Activated naive CD4-positive, alpha-beta T cell treated with anti-CD3 and anti-CD28 coated beads for 36 hours (primary cell): ENCODE data around the gene TRMT1. TPM values are rescaled to one million over a fixed set of nuclear protein-coding genes. Genes with fewer than 3 reads are reported as not detected.

ENCODE experiments used
- CTCF ChIA-PET: fragments of 350-600 bp; sonication (Branson Sonifier 250); formaldehyde crosslinking; loops from one replicate; lab custom pipeline; 2021; ENCODE audit warnings: antibody characterized with exemption; lab: Charles Lee
- DNase-seq: peaks from one replicate; pipeline ENCODE4 v3.0.0-alpha.2; 2020
- H3K27ac Mint-ChIP-seq: one replicate; pipeline ENCODE4 v1.8.0; 2021; ENCODE audit warnings: mild to moderate bottlenecking, mixed read lengths
- H3K27me3 Mint-ChIP-seq: one replicate; pipeline ENCODE4 v1.8.0; 2021; ENCODE audit warnings: low read depth, mixed read lengths
- H3K36me3 Mint-ChIP-seq: one replicate; pipeline ENCODE4 v1.8.0; 2021; ENCODE audit warnings: low read depth, mixed read lengths
- H3K4me1 Mint-ChIP-seq: one replicate; pipeline ENCODE4 v1.8.0; 2021; ENCODE audit warnings: low read depth, mixed read lengths
- H3K4me3 Mint-ChIP-seq: one replicate; pipeline ENCODE4 v1.8.0; 2021; ENCODE audit warnings: mild to moderate bottlenecking, moderate library complexity, mixed read lengths
- H3K9me3 Mint-ChIP-seq: one replicate; pipeline ENCODE4 v1.8.0; 2021; ENCODE audit warnings: mixed read lengths
- intact Hi-C: fragments of 100-400 bp; cut with micrococcal nuclease; formaldehyde crosslinking; loops from one replicate; pipeline ENCODE4 v1.15.1; 2023
- total RNA-seq, 2 experiments: library from RNA; stranded (reverse); gene quantifications; one replicate each; pipeline ENCODE4 v1.2.3, GENCODE V29; 2021

TRMT1 gene
- total RNA-seq, 2 experiments from 2014 or later = 55.8 to 59.6 TPM

GRCh38 chr19:13154911-13155471, 38.5 kb upstream of the TRMT1 start:
- peaks cover 30% of the 10 kb centered on the region for H3K36me3 Mint-ChIP-seq
- intact Hi-C loops = loop anchor here (1.0 to 5.0 kb wide), 10 partner anchors 8 to 1227 kb away; partner anchors contain the start of genes ADGRE5 and TRIR
- no peaks in the 10 kb centered on the region for H3K9me3 Mint-ChIP-seq
- H3K4me1 Mint-ChIP-seq = peaks cover 34% of the 10 kb centered on the region
- H3K27me3 Mint-ChIP-seq = no peaks in the 10 kb centered on the region
- CTCF ChIA-PET = interaction anchor here (0.9 to 1.4 kb wide), 9 partner anchors 9 to 189 kb away, joined by 3 to 7 read pairs (median 4); no protein-coding TSS in a partner anchor
- peak; percentile 95 for DNase-seq
- H3K27ac Mint-ChIP-seq = peak overlapping the region; percentile 100
- H3K4me3 Mint-ChIP-seq = peak overlapping the region; percentile 99

- intact Hi-C loops = loop anchor here (2.0 to 5.0 kb wide), 6 partner anchors 142 to 1228 kb away; partner anchors contain the start of genes ADGRE5 and TRIR
- H3K27me3 Mint-ChIP-seq = no peaks in the 10 kb centered on the region
- CTCF ChIA-PET = interaction anchor here (1.0 to 1.3 kb wide), 3 partner anchors 9 to 189 kb away, joined by 3 to 7 read pairs (median 3); no protein-coding TSS in a partner anchor
- H3K27ac Mint-ChIP-seq = peak overlapping the region; percentile 100
- H3K4me3 Mint-ChIP-seq = peak overlapping the region; percentile 99
- H3K36me3 Mint-ChIP-seq = peaks cover 30% of the 10 kb centered on the region
- peak; percentile 84 for DNase-seq
- H3K4me1 Mint-ChIP-seq = peaks cover 35% of the 10 kb centered on the region
- no peaks in the 10 kb centered on the region for H3K9me3 Mint-ChIP-seq
These were observed 37.8 kb upstream of the TRMT1 start for GRCh38 chr19:13154241-13154778.

- CTCF ChIA-PET = no interaction called here
- Mint-ChIP-seq H3K27ac (peak overlapping the region; percentile 100), H3K4me3 (peak overlapping the region; percentile 99), H3K36me3 (peaks cover 30% of the 10 kb centered on the region), H3K27me3 (no peaks in the 10 kb centered on the region), H3K9me3 (no peaks in the 10 kb centered on the region), H3K4me1 (peaks cover 38% of the 10 kb centered on the region)
- no peak for DNase-seq
- intact Hi-C loops = loop anchor here (2.0 to 5.0 kb wide), 6 partner anchors 141 to 1229 kb away; partner anchors contain the start of genes ADGRE5 and TRIR
These were observed 37.2 kb upstream of the TRMT1 start for GRCh38 chr19:13153569-13154240.

- CTCF ChIA-PET = interaction anchor here (1.1 to 1.6 kb wide), 5 partner anchors 14 to 53 kb away, joined by 3 to 6 read pairs (median 3); no protein-coding TSS in a partner anchor
- H3K27me3 Mint-ChIP-seq = no peaks in the 10 kb centered on the region
- H3K4me1 Mint-ChIP-seq = peaks cover 35% of the 10 kb centered on the region
- H3K9me3 Mint-ChIP-seq = no peaks in the 10 kb centered on the region
- DNase-seq = peak; percentile 95
- peak overlapping the region; percentile 100 for H3K27ac Mint-ChIP-seq
- peak overlapping the region; percentile 99 for H3K4me3 Mint-ChIP-seq
- intact Hi-C loops = loop anchor here (5.0 kb wide), 5 partner anchors 141 to 1229 kb away; partner anchors contain the start of genes ADGRE5 and TRIR
- peaks cover 31% of the 10 kb centered on the region for H3K36me3 Mint-ChIP-seq
These were observed 36.5 kb upstream of the TRMT1 start for GRCh38 chr19:13152974-13153568.

GRCh38 chr19:13152356-13152973, 35.9 kb upstream of the TRMT1 start:
- intact Hi-C loops = loop anchor here (5.0 kb wide), 5 partner anchors 140 to 1230 kb away; partner anchors contain the start of genes ADGRE5 and TRIR
- H3K4me1 Mint-ChIP-seq = peaks cover 29% of the 10 kb centered on the region
- H3K9me3 Mint-ChIP-seq = no peaks in the 10 kb centered on the region
- H3K27ac Mint-ChIP-seq = peak overlapping the region; percentile 100
- H3K36me3 Mint-ChIP-seq = peaks cover 31% of the 10 kb centered on the region
- DNase-seq = no peak
- peak overlapping the region; percentile 99 for H3K4me3 Mint-ChIP-seq
- no peaks in the 10 kb centered on the region for H3K27me3 Mint-ChIP-seq
- CTCF ChIA-PET = interaction anchor here (0.5 to 1.6 kb wide), 7 partner anchors 13 to 100 kb away, joined by 3 to 6 read pairs (median 3); no protein-coding TSS in a partner anchor

- H3K27ac Mint-ChIP-seq = peak overlapping the region; percentile 100
- peaks cover 26% of the 10 kb centered on the region for H3K4me1 Mint-ChIP-seq
- intact Hi-C loops = loop anchor here (1.0 to 5.0 kb wide), 10 partner anchors 15 to 1231 kb away; partner anchors contain the start of genes ADGRE5, CALR, NACC1 and TRIR
- no peaks in the 10 kb centered on the region for H3K9me3 Mint-ChIP-seq
- CTCF ChIA-PET = interaction anchor here (0.5 to 1.6 kb wide), 7 partner anchors 13 to 101 kb away, joined by 3 to 6 read pairs (median 3); no protein-coding TSS in a partner anchor
- peak overlapping the region; percentile 99 for H3K4me3 Mint-ChIP-seq
- no peaks in the 10 kb centered on the region for H3K27me3 Mint-ChIP-seq
- peaks cover 31% of the 10 kb centered on the region for H3K36me3 Mint-ChIP-seq
- DNase-seq = peak; percentile 98
These were observed 35.2 kb upstream of the TRMT1 start for GRCh38 chr19:13151605-13152355.

- DNase-seq = peak; percentile 27
- intact Hi-C loops = loop anchor here (1.0 to 5.0 kb wide), 11 partner anchors 16 to 1231 kb away; partner anchors contain the start of genes ADGRE5, CALR, NACC1 and TRIR
- Mint-ChIP-seq H3K36me3 (peaks cover 31% of the 10 kb centered on the region), H3K27ac (peak overlapping the region; percentile 98), H3K4me1 (peaks cover 20% of the 10 kb centered on the region), H3K9me3 (no peaks in the 10 kb centered on the region), H3K4me3 (peak overlapping the region; percentile 99), H3K27me3 (no peaks in the 10 kb centered on the region)
- CTCF ChIA-PET = no interaction called here
These were observed 34.5 kb upstream of the TRMT1 start for GRCh38 chr19:13150931-13151604.

GRCh38 chr19:13150187-13150930, 33.8 kb upstream of the TRMT1 start, which contains the start of the genes IER2 and STX10:
TSS of gene IER2 (plus strand) at chr19:13150411. CDS start at chr19:13153187, 2,776 bp downstream.
TSS of gene STX10 (minus strand) at chr19:13150375. CDS start at chr19:13150173, 202 bp downstream.
- Mint-ChIP-seq H3K4me3 (peak within 1 kb of the TSS; percentile 99), H3K9me3 (no peaks in the 10 kb centered on the region), H3K36me3 (peaks cover 29% of the 10 kb centered on the region), H3K27me3 (no peaks in the 10 kb centered on the region), H3K4me1 (peaks cover 19% of the 10 kb centered on the region), H3K27ac (peak within 1 kb of the TSS; percentile 98)
- intact Hi-C loops = loop anchor here (1.0 to 5.0 kb wide), 8 partner anchors 16 to 1232 kb away; partner anchors contain the start of genes ADGRE5 and TRIR
- CTCF ChIA-PET = interaction anchor here (0.8 to 1.1 kb wide), 2 partner anchors 46 to 55 kb away, joined by 3 read pairs; no protein-coding TSS in a partner anchor
- peak; percentile 96 for DNase-seq

GRCh38 chr19:13149628-13150186, 33.2 kb upstream of the TRMT1 start:
- intact Hi-C loops = loop anchor here (1.0 to 5.0 kb wide), 8 partner anchors 17 to 1233 kb away; partner anchors contain the start of genes ADGRE5 and TRIR
- DNase-seq = peak; percentile 45
- Mint-ChIP-seq H3K27me3 (no peaks in the 10 kb centered on the region), H3K9me3 (no peaks in the 10 kb centered on the region), H3K27ac (peak overlapping the region; percentile 98), H3K4me1 (peaks cover 16% of the 10 kb centered on the region), H3K4me3 (peak overlapping the region; percentile 99), H3K36me3 (peaks cover 22% of the 10 kb centered on the region)
- CTCF ChIA-PET = interaction anchor here (0.8 to 1.1 kb wide), 2 partner anchors 45 to 56 kb away, joined by 3 read pairs; no protein-coding TSS in a partner anchor
